NCI-H2196 treated with DMSO at 0.1 percent for 48 hours (cell line): Measurements from ENCODE around the gene SPRYD4.
"Not testable (repeated sequence)": the region's sequence is repeated elsewhere in the genome, so short reads cannot be mapped to it uniquely, and the experiment has no call there.

Source experiments
- DNase-seq: peaks from one replicate; lab custom pipeline; 2025; ENCODE audit not compliant: unreplicated experiment; lab: John Stamatoyannopoulos, UW

SPRYD4 gene

GRCh38 chr12:56468216-56469006, at the start of gene SPRYD4:
Gene SPRYD4, plus strand, starts transcription at chr12:56468578. Its CDS starts 14 bp downstream, at chr12:56468592.
- DNase-seq: peak; percentile 87

DNA sequence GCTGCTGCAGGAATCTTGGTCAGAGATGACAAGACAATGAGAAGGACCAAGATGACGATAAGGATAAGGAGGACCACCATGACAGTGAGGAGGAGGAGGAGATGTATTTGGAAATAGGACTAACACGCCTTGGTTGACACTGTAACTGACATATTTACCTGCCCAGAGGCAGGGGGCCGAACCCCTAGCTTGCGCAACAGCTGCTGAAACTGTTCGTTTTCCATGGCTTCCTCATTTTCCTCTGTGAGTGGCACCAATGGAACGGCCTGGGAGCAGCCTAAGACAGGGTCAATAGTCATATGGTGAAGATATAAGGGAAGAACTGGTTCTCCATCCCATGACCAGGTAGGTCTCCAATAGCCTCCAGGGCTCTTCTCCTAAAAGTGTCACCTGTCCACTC, 48.0 kb upstream of the SPRYD4 start:
- no peak for DNase-seq

- peak; percentile 64 for DNase-seq
Observed at GRCh38 chr12:56425193-56425592, 43.2 kb upstream of the SPRYD4 start.

DNA sequence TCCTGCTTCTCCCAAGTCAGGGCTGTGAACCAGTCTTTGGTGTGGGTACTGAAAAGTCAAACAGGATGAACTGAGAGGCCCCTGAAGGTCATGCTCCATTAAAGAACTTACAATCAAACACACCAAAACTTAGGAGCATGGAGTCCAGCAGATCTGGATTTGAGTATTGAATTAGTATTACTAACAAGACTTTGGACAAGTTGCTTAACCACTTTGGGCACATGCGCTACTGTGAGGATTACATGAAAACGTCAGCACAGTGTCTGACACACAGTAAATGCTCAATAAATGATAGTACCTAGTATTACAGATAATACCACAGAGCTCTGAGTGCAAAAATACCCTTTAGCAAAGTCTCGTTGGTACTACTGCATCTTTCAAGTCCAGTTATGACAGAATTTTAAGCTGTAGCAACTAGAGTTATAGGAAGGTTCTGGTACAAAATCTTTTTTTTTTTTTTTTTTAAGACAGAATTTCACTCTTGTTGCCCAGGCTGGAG, 42.4 kb upstream of the SPRYD4 start:
- DNase-seq: no peak

- no peak for DNase-seq
Observed at GRCh38 chr12:56431288-56431687, 37.1 kb upstream of the SPRYD4 start.

- DNase-seq: no peak
Observed at GRCh38 chr12:56431850-56432249, 36.5 kb upstream of the SPRYD4 start.

- DNase-seq: no peak
Observed at GRCh38 chr12:56434828-56435227, 33.5 kb upstream of the SPRYD4 start.

- no peak for DNase-seq
Observed at GRCh38 chr12:56437430-56438176, 30.8 kb upstream of the SPRYD4 start.

DNA sequence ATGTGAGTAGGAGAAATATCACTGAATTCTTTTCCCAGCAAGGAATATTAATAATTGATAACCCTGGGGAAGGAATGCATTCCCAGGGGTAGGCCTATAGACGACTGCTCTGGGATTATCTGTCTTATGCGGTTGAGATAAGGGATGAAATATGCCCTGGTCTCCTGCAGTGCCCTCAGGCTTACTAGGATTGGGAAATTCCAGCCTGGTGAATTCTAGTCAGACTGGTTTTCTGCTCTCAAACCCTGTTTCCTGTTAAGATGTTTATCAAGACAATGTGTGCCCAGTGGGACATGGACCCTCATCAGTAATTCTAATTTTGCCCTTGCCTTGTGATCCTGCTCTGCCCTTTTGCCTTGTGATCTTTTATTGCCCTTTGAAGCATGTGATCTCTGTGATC, 25.2 kb upstream of the SPRYD4 start:
- DNase-seq: not testable (repeated sequence)

- DNase-seq: peak; percentile 92
Observed at GRCh38 chr12:56448860-56449621, 19.3 kb upstream of the SPRYD4 start, which contains the start of gene TIMELESS. Gene TIMELESS, minus strand, starts transcription at chr12:56449426. Its CDS starts 15,256 bp downstream, at chr12:56434170.

DNA sequence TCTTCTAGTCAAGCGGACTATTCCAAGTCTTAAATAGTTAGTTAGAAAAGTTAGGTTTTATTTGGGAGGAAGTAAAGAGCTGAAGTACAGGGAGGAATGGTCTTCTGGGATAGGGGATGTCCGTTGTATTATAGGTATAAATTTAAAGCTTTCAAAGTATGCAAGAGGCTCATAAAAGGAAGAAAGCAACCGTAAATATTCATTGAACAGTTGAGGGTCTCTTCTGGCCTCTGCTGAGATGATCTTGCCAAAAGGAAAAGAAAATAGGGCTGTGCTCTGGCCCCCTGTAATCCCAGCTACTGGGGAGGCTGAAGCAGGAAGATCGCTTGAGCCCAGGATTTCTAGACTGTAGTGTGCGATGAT, 18.8 kb upstream of the SPRYD4 start:
- no peak for DNase-seq

DNA sequence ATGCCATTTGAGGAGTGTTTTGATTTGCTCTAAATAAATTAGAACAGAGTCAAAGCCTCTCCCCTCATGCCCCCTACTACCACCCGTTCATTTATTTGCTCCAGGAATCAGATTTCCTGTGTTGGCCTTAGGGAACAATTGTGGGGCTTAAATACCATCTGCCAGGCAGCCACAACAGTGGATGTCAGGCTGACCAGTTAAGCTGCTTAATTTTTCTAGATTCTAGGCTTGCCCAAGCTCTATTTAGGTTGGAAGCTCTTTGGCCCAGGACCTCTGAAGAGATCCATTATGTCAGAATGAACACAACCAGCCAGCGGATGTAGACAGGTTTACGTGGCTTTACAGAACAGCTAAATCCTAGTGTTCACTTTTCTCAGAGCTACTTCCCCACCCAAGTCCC, 18.1 kb upstream of the SPRYD4 start:
- no peak for DNase-seq

GRCh38 chr12:56451147-56451546, 17.2 kb upstream of the SPRYD4 start:
- DNase-seq: no peak

- no peak for DNase-seq
Observed at GRCh38 chr12:56454557-56454956, 13.8 kb upstream of the SPRYD4 start, which contains the start of gene MIP. Gene MIP, minus strand, starts transcription at chr12:56454657. Its CDS starts 44 bp downstream, at chr12:56454613.

- DNase-seq: no peak
Observed at GRCh38 chr12:56457817-56458216, 10.6 kb upstream of the SPRYD4 start.

- no peak for DNase-seq
Observed at GRCh38 chr12:56461235-56462159, 6.9 kb upstream of the SPRYD4 start.

DNA sequence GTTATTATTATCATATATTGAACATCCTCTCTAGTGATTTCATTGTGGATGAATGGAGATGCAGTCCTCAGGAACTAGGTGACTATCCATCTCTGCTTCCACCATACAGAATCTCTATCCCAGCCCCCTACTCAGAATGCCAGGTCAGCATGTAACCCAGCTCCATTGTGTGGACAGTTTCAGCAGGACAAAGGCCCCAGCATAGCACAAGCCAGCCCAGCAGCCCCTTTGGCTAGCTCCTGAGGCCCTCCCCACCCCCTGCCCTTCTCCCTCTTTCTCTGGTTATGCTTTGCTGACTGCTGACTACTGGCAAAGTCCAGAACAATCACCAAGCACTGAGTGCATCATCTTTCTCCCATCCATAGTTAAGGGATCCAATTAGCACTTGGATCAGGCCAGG, 5.8 kb upstream of the SPRYD4 start:
- no peak for DNase-seq

DNA sequence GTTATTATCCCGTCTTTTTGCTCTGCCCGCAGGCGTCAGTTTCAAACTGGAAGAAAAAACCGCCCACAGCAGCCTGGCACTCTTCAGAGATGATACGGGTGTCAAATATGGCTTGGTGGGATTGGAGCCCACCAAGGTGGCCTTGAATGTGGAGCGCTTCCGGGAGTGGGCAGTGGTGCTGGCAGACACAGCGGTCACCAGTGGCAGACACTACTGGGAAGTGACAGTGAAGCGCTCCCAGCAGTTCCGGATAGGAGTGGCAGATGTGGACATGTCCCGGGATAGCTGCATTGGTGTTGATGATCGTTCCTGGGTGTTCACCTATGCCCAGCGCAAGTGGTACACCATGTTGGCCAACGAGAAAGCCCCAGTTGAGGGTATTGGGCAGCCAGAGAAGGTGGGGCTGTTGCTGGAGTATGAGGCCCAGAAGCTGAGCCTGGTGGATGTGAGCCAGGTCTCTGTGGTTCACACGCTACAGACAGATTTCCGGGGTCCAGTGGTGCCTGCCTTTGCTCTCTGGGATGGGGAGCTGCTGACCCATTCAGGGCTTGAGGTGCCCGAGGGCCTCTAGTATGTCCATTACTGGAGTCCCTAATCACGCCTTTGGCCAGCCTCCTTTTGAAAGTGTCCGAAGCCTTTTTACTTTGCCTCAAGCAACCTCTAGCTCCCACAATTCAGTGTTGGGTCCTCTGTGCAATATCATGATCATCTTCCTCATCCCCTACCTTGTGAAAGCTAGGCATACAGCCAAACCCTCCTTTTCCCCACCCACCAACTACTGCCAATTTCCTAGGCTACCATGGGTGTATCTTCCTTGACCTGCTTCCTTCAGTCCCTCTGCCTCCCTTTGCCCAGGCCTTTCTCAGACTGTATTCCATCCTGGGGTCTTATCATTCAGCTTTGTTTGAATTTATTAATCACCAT, 891 bp downstream of the SPRYD4 start:
- no peak for DNase-seq

DNA sequence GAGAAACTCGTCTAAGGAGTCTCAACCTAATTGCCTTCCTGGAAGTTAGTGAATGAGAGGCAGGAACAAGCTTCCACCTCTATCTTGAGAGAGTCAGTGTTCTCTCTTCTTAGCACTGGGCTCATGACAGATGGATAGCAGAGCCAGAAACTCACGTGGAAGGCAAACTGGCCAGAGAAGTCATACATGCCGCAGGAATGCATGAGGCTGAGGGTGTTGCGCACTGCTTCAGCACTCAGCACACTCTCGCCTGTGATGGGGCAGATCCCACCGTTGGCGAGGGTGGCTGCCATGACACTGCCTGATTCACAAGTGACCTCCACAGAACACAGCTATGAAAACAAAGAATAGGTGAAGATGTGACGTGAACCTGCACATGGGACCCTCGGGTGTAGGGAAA, 6.0 kb downstream of the SPRYD4 start:
- DNase-seq: no peak
